ENCODE results near the gene SPTSSB.

The SPTSSB gene

DNA sequence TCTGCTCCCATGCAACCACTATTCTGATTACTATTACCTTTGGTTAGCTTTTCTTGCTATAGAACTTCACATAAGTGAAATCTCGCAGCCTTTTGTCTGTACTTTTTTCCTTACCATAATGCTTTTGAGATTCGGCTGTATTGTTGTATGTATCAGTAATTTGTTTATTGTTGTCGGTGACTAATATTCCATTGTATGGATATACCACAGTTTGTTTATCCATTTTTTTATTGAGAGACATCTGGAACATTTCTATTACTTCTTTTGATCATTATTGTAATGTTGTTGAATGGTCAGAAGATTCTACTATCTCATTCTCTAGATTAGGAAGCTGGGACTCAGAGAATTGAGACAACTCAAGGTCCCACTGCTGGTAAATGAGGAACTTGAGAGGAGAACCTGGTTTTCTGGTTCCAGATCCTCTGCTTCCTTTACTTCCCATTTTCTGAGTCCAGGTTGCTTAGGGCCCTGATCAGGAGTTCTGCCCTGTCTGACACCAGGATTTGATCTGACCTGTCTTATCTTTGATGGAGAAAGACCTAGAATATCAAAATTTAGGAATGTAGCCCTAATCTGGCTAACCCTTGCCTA lies 18.2 kb upstream of the SPTSSB start:
- DNase-seq: no peak

DNA sequence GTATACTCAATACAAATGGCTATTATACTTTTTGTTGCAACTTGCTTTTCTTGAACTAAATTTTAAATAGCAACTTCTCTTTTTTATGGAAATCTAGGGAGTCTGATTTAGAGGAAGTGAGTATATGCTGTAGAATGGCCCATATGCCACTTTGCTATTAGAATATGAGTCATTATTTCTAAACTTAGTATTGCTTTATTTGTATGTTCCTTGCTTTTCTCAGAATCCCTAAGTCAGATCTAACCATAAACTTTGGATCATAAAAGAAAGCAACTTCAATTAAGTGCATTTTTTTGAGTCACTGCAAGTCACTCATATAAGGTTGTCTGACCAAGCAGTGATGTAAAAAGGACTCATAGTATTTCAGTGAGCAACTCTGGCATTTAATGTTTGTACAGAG lies 17.5 kb upstream of the SPTSSB start:
- no peak for DNase-seq

DNA sequence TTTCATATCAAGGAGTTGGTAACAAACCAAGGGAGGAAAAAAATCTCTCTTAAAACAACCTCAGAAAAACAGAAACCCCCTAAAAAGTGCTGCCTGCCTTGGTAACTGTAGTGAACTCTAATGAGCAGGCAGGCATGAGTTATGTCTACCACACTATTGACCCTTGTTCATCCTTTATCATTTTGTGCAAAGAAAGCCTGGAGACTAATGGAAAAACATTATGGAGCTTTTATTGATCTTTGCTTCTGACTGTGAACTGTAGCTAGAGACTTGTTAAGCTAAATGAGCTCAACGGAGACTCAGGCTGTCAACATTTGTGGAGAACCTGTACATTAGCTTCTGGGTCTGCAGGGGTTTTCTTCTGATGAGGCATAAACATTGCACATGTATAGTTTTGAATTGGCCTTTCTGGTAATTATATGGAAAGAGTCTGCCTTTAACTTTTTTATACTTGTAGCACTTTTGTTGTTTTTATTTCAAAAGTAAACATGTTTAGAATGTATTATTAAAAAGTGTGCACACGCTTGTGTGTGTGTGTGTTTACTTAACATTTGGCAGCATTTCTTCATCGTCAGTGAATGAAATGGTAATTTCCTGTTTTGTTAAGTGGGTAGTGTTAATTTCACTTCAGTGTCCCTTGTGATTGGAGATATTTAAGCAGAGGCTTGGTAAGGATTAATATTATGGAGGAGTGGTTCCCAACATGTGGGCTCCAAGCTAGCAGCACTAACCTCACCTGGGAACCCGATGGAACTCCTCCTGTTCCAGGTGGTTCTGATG lies 15.9 kb upstream of the SPTSSB start:
- no peak for DNase-seq

DNA sequence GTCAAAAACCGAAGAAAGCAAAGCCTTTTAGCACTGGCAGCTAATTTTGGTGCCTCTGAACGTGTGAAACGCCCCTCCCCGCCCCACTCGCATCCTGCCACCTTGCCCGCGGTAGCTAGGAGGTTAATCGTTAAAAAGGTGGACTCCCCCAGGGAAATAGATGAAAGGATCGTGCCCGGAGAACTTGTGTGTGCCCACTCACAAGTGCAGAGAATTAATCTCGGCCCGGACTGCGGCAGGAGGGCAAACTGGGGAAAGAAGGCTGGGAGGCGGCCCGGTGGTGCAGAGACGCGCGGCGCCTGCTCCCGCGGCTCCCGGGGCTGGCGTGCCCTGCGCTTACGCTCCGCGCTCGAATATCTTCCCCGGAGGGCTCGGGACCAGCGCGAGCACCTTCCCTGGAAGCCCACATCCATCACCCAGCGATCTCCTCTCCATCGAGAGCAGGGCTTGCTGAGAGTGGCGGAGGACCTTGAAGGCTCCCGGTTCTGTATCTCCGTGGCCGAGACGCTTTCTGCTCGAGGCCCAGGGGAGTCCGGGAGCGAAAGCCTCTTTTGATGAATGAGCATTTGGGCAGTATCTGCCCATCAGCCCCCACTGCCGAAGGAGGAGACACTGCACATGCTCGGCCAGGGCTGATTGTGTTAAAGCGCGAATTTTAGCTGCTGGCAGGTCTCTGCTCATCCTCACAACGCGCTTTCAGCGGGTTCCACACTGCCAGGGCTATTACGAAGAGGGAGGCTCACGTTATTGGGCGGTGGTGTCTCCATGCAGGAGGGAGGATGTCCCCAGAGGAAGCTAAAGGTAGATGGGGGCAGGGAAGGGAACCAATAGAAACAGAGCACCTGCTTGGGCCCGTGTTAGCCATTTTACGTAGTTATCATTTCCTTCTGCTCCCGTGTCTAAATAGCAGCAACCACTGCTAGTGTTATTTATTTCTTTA lies 1.3 kb upstream of the SPTSSB start:
- peak; percentile 52 to 56 for DNase-seq

DNA sequence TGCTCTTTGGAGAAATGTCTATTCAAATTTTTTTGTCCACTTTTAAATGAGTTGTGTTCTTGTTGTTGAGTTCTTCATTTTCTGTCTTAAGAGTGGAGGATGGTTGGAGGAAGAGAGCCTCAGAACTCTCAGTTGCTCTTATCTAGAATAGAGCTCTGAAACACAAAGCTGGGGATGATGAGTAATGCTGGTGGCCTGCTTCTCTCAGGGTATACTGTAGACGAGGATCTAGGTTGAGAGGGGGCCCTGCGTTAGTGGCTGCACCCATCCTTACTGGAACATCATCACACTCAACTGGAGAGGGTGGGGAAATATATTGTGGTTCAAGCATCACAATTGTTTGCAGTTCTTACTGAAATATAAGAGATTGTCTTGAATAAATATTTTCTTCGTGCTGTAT lies 1.8 kb downstream of the SPTSSB start:
- DNase-seq: no peak

DNA sequence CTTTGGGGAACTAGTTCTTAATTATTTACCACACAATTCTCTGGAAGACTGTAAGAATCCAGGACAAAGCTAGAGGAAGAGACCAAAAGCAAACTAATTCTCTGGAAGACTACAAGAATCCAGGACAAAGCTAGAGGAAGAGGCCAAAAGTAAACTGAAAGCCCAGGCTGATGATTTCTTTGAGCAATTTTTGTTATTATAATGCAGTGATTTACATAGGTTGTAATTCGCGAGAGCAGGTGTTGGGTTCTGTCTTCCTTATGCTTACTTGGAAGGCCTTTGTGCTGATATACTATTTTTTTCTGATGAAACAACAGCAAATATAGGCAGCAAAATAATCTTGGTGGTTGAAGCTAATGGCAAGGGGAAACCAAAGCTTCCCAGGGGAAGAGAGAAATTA lies 5.2 kb downstream of the SPTSSB start:
- no peak for DNase-seq

DNA sequence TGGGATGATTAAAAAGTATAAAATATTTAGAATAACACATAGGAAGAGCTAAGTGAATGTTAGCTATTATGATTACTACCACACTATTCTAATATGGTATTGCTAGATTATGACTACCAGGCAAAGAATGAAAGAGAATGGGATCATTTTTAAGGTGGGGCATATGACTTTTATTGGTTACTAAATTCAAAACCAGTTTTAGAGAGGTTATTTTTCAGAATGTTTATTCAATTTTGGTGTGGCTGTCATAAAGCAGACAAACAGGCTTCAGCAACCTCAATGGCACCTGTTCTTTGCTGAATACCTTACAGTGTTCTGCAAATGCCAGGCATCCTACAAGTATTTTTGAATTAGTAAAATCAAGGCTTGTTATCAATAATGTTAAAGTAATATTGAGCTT lies 12.8 kb downstream of the SPTSSB start:
- no peak for DNase-seq

DNA sequence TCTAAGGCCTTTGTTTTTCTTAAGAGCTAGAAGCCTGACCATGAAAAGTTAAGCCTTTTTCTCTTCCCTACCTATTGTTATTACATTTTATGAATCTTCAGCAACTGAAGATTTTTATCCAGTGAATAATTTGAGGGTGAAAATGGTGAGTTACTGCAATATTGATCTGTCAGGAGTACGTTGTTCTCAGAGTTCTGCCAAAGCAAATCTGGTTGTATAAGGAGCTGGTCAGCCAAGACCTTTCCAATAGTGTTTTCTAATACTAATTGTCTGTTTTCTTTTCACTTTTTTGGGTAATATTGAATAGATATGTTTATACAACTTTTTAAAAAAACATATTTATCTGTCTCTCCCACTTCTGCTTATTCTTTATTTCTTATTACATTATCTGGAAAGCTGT lies 15.0 kb downstream of the SPTSSB start:
- DNase-seq: no peak

DNA sequence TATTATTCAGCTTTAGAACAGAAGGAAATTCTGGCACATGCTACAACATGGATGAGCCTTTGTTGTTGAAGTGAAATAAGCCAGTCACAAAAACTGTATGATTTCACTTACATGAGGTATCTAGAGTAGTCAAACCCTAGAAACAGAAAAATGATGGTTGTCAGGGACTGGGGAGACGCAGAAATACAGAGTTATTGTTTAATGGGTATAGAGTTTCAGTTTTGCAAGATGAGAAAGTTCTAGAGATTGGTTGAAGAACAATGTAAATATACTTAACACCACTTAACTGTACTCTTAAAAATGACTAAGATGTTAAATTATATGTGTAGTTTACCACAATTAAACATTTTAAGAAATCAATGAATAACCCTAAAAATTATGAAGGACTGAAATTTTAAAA lies 15.8 kb downstream of the SPTSSB start:
- DNase-seq: no peak

DNA sequence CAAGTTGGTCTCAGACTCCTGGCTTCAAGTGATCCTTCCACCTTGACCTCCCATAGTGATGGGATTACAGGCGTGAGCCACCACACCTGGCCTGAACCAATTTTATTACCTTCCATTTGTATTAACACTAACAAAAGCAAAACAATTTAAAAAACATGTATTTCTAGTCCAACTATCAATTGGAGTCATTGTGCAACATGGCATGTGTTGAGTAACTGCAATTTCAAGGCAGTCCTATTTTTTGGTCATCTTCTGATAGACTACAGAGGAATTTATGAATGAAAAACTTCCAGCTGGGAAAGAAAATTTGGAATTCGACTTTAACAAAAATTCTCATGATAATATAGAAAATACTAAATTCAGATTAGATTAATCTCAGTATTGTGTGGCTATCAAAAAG lies 16.8 kb downstream of the SPTSSB start:
- no peak for DNase-seq

DNA sequence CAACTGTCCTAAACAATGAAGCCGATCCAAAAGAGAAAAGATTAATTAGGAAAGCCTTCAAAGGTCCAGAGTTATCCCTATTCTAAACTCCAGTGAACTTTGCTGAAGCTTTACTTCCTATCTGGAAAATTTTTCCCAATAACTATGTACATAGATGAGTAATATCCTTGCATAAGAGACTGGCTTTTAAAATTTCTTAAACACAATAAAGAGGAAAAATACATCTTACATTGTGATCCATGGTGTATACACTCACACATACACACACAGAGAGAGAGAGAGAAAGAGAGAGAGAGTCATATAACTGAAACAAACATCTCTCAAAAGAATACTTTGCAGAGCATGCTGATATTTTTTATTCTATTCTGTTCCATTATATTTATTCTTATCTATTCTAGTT lies 20.0 kb downstream of the SPTSSB start:
- DNase-seq: no peak

DNA sequence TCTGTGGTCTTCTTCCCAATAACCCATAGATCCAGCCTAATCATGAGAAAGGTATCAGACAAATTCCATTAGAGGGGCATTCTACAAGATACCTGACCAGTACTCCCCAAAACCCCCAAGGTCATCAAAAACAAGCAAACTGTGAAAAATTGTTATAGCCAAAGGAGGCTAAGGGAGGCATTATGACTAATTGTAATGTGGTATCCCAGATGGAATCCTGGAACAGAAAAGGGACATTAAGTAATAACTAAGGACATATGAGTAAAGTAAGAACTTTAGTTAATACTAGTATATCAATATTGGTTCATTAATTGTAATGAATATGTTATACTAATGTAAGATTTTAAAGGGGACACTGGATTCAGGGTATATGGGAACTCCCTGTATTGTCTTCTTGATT lies 20.4 kb downstream of the SPTSSB start:
- DNase-seq: no peak

DNA sequence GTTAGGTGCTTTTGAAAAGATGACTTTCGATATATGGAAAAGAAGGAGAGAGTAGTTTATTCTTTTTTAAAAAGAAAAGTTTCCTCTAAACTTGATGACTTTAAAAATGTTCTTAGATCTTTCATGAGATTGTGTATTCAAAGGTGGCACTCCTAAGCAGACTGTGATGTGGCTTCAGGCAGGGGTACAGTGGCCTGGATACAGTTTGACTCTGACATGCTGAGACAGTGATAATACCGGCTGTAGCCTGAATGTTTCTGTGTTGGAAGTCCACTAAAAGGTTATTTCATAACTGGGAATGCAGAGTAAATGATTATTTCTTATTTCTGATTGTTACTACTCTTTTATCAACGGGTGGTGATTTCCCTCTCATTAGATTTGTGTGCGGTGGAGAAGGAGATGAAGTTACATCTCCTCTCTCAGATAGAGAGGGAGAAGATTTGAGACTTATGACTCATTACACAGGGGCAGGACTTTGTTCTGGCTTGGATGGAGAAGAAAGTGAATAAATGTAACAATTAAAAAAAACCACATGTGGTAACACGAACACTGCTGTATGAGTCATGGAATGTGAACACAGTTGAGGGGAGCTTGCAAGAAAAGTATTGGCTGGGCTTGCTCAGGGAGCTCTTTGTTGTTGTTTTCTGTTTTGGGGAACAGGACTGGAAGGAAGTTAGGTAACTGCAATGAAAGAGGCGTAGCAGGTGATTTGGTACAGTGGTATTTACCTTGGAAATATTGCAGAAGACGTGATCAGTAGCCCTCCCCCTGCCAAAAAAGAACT lies 21.6 kb downstream of the SPTSSB start:
- no peak for DNase-seq

DNA sequence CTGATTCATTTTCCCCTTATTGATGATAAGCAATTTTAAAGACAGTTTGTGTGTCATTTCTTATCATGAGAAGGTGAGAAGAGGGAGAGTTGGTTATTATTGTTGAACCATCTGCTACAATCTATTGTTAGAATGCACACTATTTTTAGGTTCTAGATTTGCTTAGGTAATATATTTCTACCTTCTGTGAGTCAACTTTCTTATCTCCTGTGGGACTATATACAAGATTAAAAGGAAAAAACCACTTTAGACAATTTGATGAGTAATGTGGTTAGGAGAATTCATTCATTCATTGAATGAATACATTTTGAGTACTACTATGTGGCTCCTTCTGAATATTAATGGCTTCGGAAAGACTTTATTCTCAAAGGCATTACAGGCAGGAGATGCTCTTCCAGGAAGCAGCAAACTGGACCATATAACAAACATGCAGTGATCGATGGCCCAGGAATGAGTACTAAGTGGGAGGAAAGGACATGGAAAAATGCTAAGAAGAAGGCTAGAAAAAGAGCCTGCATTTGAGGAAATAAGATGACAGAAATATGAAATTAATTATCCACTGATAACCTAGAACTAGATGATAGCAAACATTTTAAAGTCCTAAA lies 22.4 kb downstream of the SPTSSB start:
- no peak for DNase-seq

DNA sequence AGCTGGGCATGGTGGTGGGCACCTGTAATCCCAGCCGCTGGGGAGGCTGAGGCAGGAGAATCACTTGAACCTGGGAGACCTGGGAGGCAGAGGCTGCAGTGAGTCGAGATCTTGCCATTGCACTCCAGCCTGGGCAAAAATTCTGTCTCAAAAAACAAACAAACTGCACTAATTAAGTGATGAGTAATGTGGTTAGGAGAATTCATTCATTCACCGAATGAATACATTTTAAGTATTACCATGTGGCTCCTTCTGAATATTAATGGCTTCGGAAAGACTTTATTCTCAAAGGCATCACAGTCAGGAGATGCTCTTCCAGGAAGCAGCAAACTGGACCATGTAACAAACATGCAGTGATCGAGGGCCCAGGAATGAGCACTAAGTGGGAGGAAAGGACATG lies 23.6 kb downstream of the SPTSSB start:
- no peak for DNase-seq

DNA sequence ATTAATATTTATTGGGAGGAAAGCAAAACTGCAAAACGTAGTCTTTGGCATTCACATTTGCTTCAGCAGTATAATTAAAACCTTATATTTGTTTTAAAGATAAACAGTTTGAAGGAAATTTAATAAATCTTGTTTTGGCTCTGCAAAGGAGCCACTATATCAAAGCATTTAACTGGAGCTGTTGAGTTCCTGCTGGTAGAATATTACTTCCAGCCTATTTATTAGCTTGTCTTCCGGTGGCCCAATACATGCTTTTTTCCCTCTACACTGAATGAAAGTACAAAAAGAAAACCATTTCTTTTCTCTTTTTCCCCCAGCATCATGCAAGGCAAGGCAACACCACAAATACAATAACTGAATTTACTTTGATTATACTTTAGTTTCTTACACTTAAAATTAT lies 26.3 kb downstream of the SPTSSB start:
- no peak for DNase-seq

DNA sequence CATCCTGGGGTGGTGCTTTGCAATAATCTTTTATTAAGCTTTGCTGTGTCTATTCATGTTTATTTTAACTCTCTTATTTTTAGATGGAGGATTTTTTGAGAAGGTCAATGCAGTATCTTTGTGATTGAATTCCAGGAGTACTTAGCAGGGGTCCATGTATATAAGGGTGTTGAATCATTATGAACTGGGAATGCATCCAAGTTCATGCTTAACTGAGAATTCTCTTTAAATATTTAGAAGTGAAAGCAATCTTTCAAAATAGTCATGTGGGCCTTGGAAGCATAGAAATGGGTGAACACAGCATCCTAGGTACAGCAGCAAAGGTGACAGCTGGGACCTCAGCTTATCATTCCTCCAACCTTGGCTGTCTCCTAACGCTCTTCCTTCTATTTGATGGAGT lies 27.3 kb downstream of the SPTSSB start:
- no peak for DNase-seq

DNA sequence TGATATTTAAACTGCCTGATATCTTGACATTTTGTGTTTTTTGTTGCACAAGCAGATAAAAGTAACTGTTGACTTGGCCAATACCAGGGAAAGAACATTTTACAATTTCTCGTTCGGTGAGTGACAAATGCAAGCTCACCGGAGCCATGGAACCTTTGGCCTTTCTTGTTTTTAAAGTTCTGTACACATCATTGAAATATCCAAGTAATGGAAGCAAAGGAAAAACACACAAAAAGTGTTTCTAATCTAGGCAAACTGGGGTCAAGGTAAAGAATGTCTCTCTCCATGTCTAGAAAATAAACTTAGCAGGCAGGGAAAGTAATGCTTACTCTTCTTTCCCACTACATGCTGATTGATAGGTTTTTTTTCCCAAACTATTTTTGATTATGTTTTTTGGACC lies 27.8 kb downstream of the SPTSSB start:
- no peak for DNase-seq

DNA sequence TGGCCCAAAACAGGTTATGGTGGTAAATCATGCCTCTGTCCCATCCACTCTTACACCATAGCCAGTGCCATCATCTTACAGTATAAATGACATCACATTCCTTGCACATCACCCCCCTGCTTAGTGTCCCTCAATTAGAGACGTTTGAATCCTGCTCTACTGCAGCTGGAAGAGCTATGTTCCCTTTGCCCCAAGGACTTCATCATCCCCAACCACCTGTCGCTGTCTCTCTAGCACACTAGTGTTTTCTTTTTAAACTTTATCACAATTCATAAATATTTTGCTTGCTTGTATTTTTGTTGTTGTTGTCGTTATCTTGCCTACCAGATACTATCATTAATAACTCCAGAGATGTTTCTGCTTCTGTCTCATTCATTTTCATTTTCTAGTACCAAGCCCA lies 28.7 kb downstream of the SPTSSB start:
- DNase-seq: no peak

DNA sequence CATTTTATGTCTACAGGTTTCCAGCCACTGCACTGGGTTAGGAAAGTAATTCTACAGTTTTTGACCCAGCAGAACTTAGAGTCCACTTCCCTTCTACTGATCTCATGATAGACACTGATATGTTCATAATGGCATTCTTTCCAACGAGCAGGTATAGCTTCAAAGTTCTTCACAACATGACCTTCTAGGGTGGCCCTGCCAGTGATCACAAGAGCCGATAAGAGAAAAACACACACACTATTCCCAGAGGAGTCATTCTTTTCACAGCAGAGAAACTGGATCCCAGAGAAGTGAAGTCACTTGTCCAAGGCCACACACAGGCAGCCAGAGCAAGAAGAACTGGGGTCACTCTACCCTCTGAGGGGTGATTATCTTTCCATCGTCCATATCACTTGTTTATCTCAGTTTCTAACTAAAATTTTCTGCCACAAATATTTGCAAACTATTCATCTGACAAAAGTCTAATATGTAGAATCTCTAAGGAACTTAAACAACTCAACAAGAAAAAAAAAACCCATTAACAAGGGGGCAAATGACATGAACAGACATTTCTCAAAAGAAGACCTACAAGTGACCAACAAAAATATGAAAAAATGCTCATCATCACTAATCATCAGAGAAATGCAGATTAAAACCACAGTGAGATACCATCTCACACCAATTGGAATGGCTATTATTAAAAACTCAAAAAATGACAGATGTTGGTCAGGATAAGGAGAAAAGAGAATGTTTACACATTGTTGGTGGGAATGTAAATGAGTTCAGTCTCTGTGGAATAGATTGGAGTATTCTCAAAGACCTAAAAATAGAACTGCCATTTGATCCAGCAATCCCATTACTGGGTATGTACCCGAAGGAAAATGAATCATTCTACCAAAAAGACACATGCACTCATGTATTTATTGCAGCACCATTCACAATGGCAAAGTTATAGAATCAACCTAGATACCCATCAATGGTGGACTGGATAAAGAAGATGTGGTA lies 31.5 kb downstream of the SPTSSB start:
- DNase-seq: no peak

DNA sequence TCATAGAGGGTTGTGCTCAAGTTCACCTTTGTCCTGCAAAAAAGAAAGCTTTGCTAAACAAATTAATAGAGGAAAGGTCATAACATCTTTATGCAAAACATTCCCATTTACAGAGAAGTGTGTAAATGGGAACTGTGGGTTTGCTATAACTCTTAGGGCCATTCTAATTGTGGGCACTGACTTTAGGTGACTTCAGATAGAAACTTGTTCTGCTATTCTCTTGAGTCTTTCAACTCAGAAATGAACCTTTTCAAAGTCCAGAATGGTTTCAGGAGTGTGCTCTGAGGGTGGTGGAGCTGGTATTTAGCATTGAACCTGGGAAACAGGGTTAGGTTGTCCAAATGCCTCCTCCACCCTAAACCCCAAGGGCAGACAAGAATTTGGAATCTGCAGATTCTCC lies 34.0 kb downstream of the SPTSSB start:
- DNase-seq: no peak
